A673 (cell line): ENCODE measurements around the gene URB1. TPM values are rescaled to one million over a fixed set of nuclear protein-coding genes. Genes with fewer than 3 reads are reported as not detected.

ENCODE experiments used
- BruUV-seq: library from RNA; stranded (reverse); fragments of 400-500 nt; replicated peaks from 2 replicates; lab custom pipeline; 2021; lab: Mats Ljungman, UMichigan
- CTCF ChIA-PET: fragments of 300-600 bp; sonication (Branson Sonifier 250); formaldehyde crosslinking; loops from one replicate; lab custom pipeline; 2022; ENCODE audit warnings: antibody characterized with exemption; lab: Charles Lee
- POLR2A ChIA-PET: fragments of 300-600 bp; sonication (Branson Sonifier 250); formaldehyde crosslinking; loops from one replicate; lab custom pipeline; 2022; ENCODE audit warnings: antibody characterized with exemption; ENCODE audit not compliant: low non-redundant PET; lab: Charles Lee
- DNase-seq: peaks from one replicate; pipeline ENCODE4 v3.0.0-alpha.2; 2015; ENCODE audit warnings: low spot score
- H3K27ac ChIP-seq: fragments of 200-600 bp; sonication (generic); 2 replicates; pipeline ENCODE4 v1.5.1; 2016; ENCODE audit warnings: mixed run types, low read depth, mild to moderate bottlenecking, mixed read lengths, antibody characterized with exemption, low read length; ENCODE audit not compliant: poor library complexity, severe bottlenecking
- H3K27me3 ChIP-seq: fragments of 200-600 bp; sonication (generic); replicated peaks from 2 replicates; pipeline ENCODE4 v1.6.1; 2017; ENCODE audit warnings: mixed run types, low read depth, mild to moderate bottlenecking, mixed read lengths, antibody characterized with exemption, low read length; ENCODE audit not compliant: insufficient read depth, poor library complexity
- H3K36me3 ChIP-seq: fragments of 200-600 bp; sonication (generic); 2 replicates; pipeline ENCODE4 v1.6.1; 2016; ENCODE audit warnings: mixed run types, mild to moderate bottlenecking, mixed read lengths, antibody characterized with exemption, low read length; ENCODE audit not compliant: insufficient read depth, poor library complexity, severe bottlenecking
- H3K4me1 ChIP-seq: fragments of 200-600 bp; sonication (generic); 2 replicates; pipeline ENCODE4 v1.6.1; 2017; ENCODE audit warnings: mixed run types, mild to moderate bottlenecking, mixed read lengths, antibody characterized with exemption, low read length; ENCODE audit not compliant: insufficient read depth, poor library complexity, severe bottlenecking
- H3K4me3 ChIP-seq: fragments of 200-600 bp; sonication (generic); 2 replicates; pipeline ENCODE4 v1.5.1; 2016; ENCODE audit warnings: low read depth, mixed run types, mild to moderate bottlenecking, mixed read lengths, low read length; ENCODE audit not compliant: poor library complexity, severe bottlenecking
- H3K9me3 ChIP-seq: fragments of 200-600 bp; sonication (generic); 2 replicates; pipeline ENCODE4 v1.6.1; 2016; ENCODE audit warnings: mixed run types, low read depth, mild to moderate bottlenecking, mixed read lengths, antibody characterized with exemption, low read length; ENCODE audit not compliant: poor library complexity, severe bottlenecking
- CTCF ChIP-seq: fragments of 300-800, 200-600 bp; sonication (generic); conservative IDR thresholded peaks from 2 replicates; pipeline ENCODE4 v1.5.1; 2017; ENCODE audit warnings: low read depth, mild to moderate bottlenecking, antibody characterized with exemption, low read length, moderate library complexity, mixed read lengths
- EZH2 ChIP-seq: fragments of 200-600 bp; sonication (generic); IDR thresholded peaks from 2 replicates; pipeline ENCODE4 v1.6.1; 2017; ENCODE audit warnings: borderline replicate concordance, low read depth, mild to moderate bottlenecking, mixed read lengths, antibody characterized with exemption, low read length; ENCODE audit not compliant: poor library complexity, severe bottlenecking
- intact Hi-C: fragments of 100-400 bp; cut with micrococcal nuclease; formaldehyde crosslinking; loops from one replicate; pipeline ENCODE4 v1.10.0; 2022; ENCODE audit not compliant: unreplicated experiment
- total RNA-seq: library from RNA; stranded (reverse); gene quantifications from 2 replicates; pipeline ENCODE4 v1.2.3, GENCODE V29; 2021

URB1 gene
- total RNA-seq, 1 experiment from 2014 or later = 30.5 TPM

- intact Hi-C loops = no loop called here
- H3K36me3 ChIP-seq = peaks cover 10% of the 10 kb centered on the region
- H3K27me3 ChIP-seq = no peaks in the 10 kb centered on the region
- no peak overlapping the region for H3K4me3 ChIP-seq
- peaks cover 3% of the 10 kb centered on the region for H3K4me1 ChIP-seq
- H3K27ac ChIP-seq = no peak overlapping the region
- ChIA-PET CTCF (no interaction called here), POLR2A (no interaction called here)
- TF ChIP-seq CTCF (no peak), EZH2 (no peak)
- H3K9me3 ChIP-seq = no peaks in the 10 kb centered on the region
- no peak for DNase-seq
- BruUV-seq = no TSS peak
Measured at GRCh38 chr21:32389337-32390015, 3.3 kb downstream of the URB1 start.

- ChIA-PET POLR2A (no interaction called here), CTCF (no interaction called here)
- H3K36me3 ChIP-seq = peaks cover 22% of the 10 kb centered on the region
- TF ChIP-seq CTCF (no peak), EZH2 (no peak)
- no TSS peak for BruUV-seq
- no peaks in the 10 kb centered on the region for H3K27me3 ChIP-seq
- no peaks in the 10 kb centered on the region for H3K9me3 ChIP-seq
- DNase-seq = no peak
- H3K27ac ChIP-seq = no peak overlapping the region
- intact Hi-C loops = no loop called here
- no peak overlapping the region for H3K4me3 ChIP-seq
- peaks cover 3% of the 10 kb centered on the region for H3K4me1 ChIP-seq
Measured at GRCh38 chr21:32388306-32388705, 4.5 kb downstream of the URB1 start.

GRCh38 chr21:32387151-32387550 lies 5.7 kb downstream of the URB1 start:
- CTCF ChIA-PET = no interaction called here
- DNase-seq = no peak

More at GRCh38 chr21:32387151-32387550, 5.7 kb downstream of the URB1 start:
- Histone ChIP-seq H3K9me3 (no peaks in the 10 kb centered on the region), H3K27me3 (no peaks in the 10 kb centered on the region), H3K4me3 (no peak overlapping the region), H3K27ac (no peak overlapping the region), H3K4me1 (peaks cover 3% of the 10 kb centered on the region), H3K36me3 (peaks cover 34% of the 10 kb centered on the region)
- POLR2A ChIA-PET = no interaction called here
- TF ChIP-seq EZH2 (no peak), CTCF (no peak)
- intact Hi-C loops = no loop called here
- no TSS peak for BruUV-seq
